ENCODE results near the gene SPIRE1.

The SPIRE1 gene

GRCh38 chr18:12445554-12445953 lies 212.4 kb downstream of the SPIRE1 start:
- DNase-seq (ENCODE audit: low read depth in 2 of 2), result no peak

GRCh38 chr18:12443551-12443950 lies 214.4 kb downstream of the SPIRE1 start:
- DNase-seq (ENCODE audit: low read depth in 2 of 2), result no peak

- no peak for DNase-seq (ENCODE audit: low read depth in 2 of 2)
Measured at GRCh38 chr18:12442946-12443345, 215.0 kb downstream of the SPIRE1 start.

- DNase-seq (ENCODE audit: low read depth in 2 of 2), result no peak
Measured at GRCh38 chr18:12441475-12442034, 216.4 kb downstream of the SPIRE1 start.

- DNase-seq (ENCODE audit: low read depth in 2 of 2), result no peak
Measured at GRCh38 chr18:12438257-12438656, 219.7 kb downstream of the SPIRE1 start.

GRCh38 chr18:12435867-12436266 lies 222.0 kb downstream of the SPIRE1 start:
- no peak for DNase-seq (ENCODE audit: low read depth in 2 of 2)

GRCh38 chr18:12434541-12434929 lies 223.4 kb downstream of the SPIRE1 start:
- DNase-seq (ENCODE audit: low read depth in 2 of 2), result no peak

- DNase-seq (ENCODE audit: low read depth in 2 of 2), result no peak
Measured at GRCh38 chr18:12433829-12434540, 223.9 kb downstream of the SPIRE1 start.

- DNase-seq (ENCODE audit: low read depth in 2 of 2), result no peak
Measured at GRCh38 chr18:12432881-12433280, 225.0 kb downstream of the SPIRE1 start.

GRCh38 chr18:12432196-12432595 lies 225.7 kb downstream of the SPIRE1 start:
- no peak for DNase-seq (ENCODE audit: low read depth in 2 of 2)

- DNase-seq (ENCODE audit: low read depth in 2 of 2), result no peak
Measured at GRCh38 chr18:12431561-12431960, 226.3 kb downstream of the SPIRE1 start.

- no peak for DNase-seq (ENCODE audit: low read depth in 2 of 2)
Measured at GRCh38 chr18:12430137-12430990, 227.5 kb downstream of the SPIRE1 start.

GRCh38 chr18:12429556-12429955 lies 228.4 kb downstream of the SPIRE1 start:
- no peak for DNase-seq (ENCODE audit: low read depth in 2 of 2)

- no peak for DNase-seq (ENCODE audit: low read depth in 2 of 2)
Measured at GRCh38 chr18:12428923-12429322, 229.0 kb downstream of the SPIRE1 start.

GRCh38 chr18:12426924-12427323 lies 231.0 kb downstream of the SPIRE1 start:
- DNase-seq (ENCODE audit: low read depth in 2 of 2), result no peak

- no peak for DNase-seq (ENCODE audit: low read depth in 2 of 2)
Measured at GRCh38 chr18:12424252-12424651, 233.7 kb downstream of the SPIRE1 start.

GRCh38 chr18:12423820-12424219 lies 234.1 kb downstream of the SPIRE1 start:
- no peak for DNase-seq (ENCODE audit: low read depth in 2 of 2)

GRCh38 chr18:12423393-12423792 lies 234.5 kb downstream of the SPIRE1 start:
- no peak for DNase-seq (ENCODE audit: low read depth in 2 of 2)

- DNase-seq (ENCODE audit: low read depth in 2 of 2), result no peak
Measured at GRCh38 chr18:12422936-12423335, 235.0 kb downstream of the SPIRE1 start.

GRCh38 chr18:12421732-12422131 lies 236.2 kb downstream of the SPIRE1 start:
- DNase-seq (ENCODE audit: low read depth in 2 of 2), result no peak

- no peak for DNase-seq (ENCODE audit: low read depth in 2 of 2)
Measured at GRCh38 chr18:12420821-12421421, 237.0 kb downstream of the SPIRE1 start.

GRCh38 chr18:12417687-12418086 lies 240.2 kb downstream of the SPIRE1 start:
- DNase-seq (ENCODE audit: low read depth in 2 of 2), result no peak

Measured in stimulated activated CD4-positive, alpha-beta T cell treated with anti-CD3 and anti-CD28 coated beads, Interleukin-4, amount 100 ng/mL, for 48 hours (primary cell).